Measurements from ENCODE around the gene RBM33. TPM values are rescaled to one million over a fixed set of nuclear protein-coding genes. Genes with fewer than 3 reads are reported as not detected.

The RBM33 gene
- total RNA-seq, 1 experiment from 2014 or later, result 73.6 TPM

DNA sequence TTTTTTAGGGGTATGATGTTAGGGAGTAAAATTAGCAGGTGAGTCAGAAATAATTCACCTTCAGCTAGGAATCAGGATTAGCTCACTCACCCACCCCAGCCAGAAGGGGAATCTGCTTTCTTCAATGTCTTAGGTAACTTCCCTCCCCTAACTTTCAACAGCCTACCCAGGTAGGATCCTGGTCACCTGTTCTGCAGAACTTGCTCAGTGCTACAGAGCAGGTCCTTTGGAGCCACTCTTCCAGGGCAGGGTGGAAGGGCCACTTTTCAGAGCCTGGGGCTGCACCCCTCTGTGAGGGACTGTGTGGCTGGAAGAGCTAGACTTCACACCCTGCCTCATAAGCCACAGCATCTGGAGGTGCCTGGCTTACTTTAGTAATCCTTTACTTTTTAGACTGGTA is 109.7 kb downstream of the RBM33 start:
- BruUV-seq (replicated peaks), result no TSS peak
- no peak for DNase-seq (ENCODE audit: low spot score)
- peaks cover 3% of the 10 kb centered on the region for H3K9me3 ChIP-seq (ENCODE audit: low read depth, low read length, poor library complexity, severe bottlenecking)
- ChIA-PET CTCF (no interaction called here), POLR2A (ENCODE audit: low non-redundant PET) (no interaction called here)
- no peaks in the 10 kb centered on the region for H3K27me3 ChIP-seq (replicated peaks; ENCODE audit: insufficient read depth, low read depth, low read length, poor library complexity)
- intact Hi-C loops (cut with micrococcal nuclease; ENCODE audit: unreplicated experiment), result no loop called here
- H3K36me3 ChIP-seq (ENCODE audit: insufficient read depth, low read length, poor library complexity, severe bottlenecking), result no peaks in the 10 kb centered on the region
- no peak overlapping the region for H3K27ac ChIP-seq (ENCODE audit: low read depth, low read length, poor library complexity, severe bottlenecking)
- TF ChIP-seq, protein P1, sequence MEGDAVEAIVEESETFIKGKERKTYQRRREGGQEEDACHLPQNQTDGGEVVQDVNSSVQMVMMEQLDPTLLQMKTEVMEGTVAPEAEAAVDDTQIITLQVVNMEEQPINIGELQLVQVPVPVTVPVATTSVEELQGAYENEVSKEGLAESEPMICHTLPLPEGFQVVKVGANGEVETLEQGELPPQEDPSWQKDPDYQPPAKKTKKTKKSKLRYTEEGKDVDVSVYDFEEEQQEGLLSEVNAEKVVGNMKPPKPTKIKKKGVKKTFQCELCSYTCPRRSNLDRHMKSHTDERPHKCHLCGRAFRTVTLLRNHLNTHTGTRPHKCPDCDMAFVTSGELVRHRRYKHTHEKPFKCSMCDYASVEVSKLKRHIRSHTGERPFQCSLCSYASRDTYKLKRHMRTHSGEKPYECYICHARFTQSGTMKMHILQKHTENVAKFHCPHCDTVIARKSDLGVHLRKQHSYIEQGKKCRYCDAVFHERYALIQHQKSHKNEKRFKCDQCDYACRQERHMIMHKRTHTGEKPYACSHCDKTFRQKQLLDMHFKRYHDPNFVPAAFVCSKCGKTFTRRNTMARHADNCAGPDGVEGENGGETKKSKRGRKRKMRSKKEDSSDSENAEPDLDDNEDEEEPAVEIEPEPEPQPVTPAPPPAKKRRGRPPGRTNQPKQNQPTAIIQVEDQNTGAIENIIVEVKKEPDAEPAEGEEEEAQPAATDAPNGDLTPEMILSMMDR (conservative IDR thresholded peaks at IDR 0.05; ENCODE audit: low read depth, low read length), result no peak
- H3K4me1 ChIP-seq (ENCODE audit: insufficient read depth, low read length, poor library complexity, severe bottlenecking), result peaks cover 14% of the 10 kb centered on the region
- no peak overlapping the region for H3K4me3 ChIP-seq (ENCODE audit: low read depth, low read length, poor library complexity, severe bottlenecking)

DNA sequence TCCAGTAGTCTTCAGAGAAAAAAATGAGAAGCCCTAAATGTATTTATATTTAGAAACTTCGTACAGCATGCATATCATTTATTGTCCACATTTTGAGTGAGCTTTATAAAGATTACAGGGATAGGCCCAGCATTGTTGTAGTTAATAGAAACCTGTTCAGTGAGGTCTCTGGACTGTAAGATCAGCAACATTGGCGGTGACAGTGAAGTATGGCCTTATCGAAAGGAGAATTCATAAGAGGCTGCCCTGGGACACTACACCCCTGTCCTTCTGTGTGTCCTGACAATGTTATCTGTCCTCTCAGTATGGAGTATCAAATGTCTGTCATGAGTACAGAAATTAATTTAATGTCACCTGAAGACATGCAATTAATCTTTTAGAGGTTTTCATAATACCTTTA is 110.6 kb downstream of the RBM33 start:
- H3K4me1 ChIP-seq (ENCODE audit: insufficient read depth, low read length, poor library complexity, severe bottlenecking), result peaks cover 14% of the 10 kb centered on the region
- no TSS peak for BruUV-seq (replicated peaks)
- H3K27me3 ChIP-seq (replicated peaks; ENCODE audit: insufficient read depth, low read depth, low read length, poor library complexity), result no peaks in the 10 kb centered on the region
- peaks cover 5% of the 10 kb centered on the region for H3K36me3 ChIP-seq (ENCODE audit: insufficient read depth, low read length, poor library complexity, severe bottlenecking)
- no peak overlapping the region for H3K4me3 ChIP-seq (ENCODE audit: low read depth, low read length, poor library complexity, severe bottlenecking)
- peaks cover 3% of the 10 kb centered on the region for H3K9me3 ChIP-seq (ENCODE audit: low read depth, low read length, poor library complexity, severe bottlenecking)
- ChIA-PET CTCF (no interaction called here), POLR2A (ENCODE audit: low non-redundant PET) (no interaction called here)
- no peak for TF ChIP-seq EZH2 (IDR thresholded peaks at IDR 0.05; ENCODE audit: borderline replicate concordance, low read depth, low read length, poor library complexity, severe bottlenecking)
- TF ChIP-seq, protein P1 (conservative IDR thresholded peaks at IDR 0.05; ENCODE audit: low read depth, low read length), result no peak
- H3K27ac ChIP-seq (ENCODE audit: low read depth, low read length, poor library complexity, severe bottlenecking), result no peak overlapping the region
- no peak for DNase-seq (ENCODE audit: low spot score)
- intact Hi-C loops (cut with micrococcal nuclease; ENCODE audit: unreplicated experiment), result no loop called here

DNA sequence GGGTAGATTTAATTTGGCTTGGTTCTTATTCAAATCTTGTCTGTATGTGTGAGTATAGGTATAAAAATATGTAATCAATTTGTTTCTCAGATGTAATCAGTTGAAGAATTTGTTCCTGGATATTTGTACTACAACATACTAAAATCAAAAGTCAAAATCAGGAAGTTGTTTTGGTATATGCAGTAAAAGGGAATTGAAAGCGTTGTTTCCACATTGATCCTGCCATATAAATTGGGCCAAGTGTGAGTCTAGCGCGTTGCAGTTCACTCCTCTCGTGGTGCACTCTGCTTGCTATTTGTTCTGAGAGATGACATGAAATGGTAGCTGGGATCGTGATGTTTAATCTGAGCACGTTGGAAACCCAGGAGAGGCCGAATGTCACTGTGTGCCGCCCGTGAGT is 111.9 kb downstream of the RBM33 start:
- Histone ChIP-seq H3K4me1 (ENCODE audit: insufficient read depth, low read length, poor library complexity, severe bottlenecking) (peaks cover 14% of the 10 kb centered on the region), H3K27ac (ENCODE audit: low read depth, low read length, poor library complexity, severe bottlenecking) (no peak overlapping the region), H3K27me3 (replicated peaks; ENCODE audit: insufficient read depth, low read depth, low read length, poor library complexity) (no peaks in the 10 kb centered on the region), H3K4me3 (ENCODE audit: low read depth, low read length, poor library complexity, severe bottlenecking) (no peak overlapping the region), H3K9me3 (ENCODE audit: low read depth, low read length, poor library complexity, severe bottlenecking) (peaks cover 3% of the 10 kb centered on the region), H3K36me3 (ENCODE audit: insufficient read depth, low read length, poor library complexity, severe bottlenecking) (peaks cover 11% of the 10 kb centered on the region)
- no peak for TF ChIP-seq EZH2 (IDR thresholded peaks at IDR 0.05; ENCODE audit: borderline replicate concordance, low read depth, low read length, poor library complexity, severe bottlenecking)
- TF ChIP-seq, protein P1 (conservative IDR thresholded peaks at IDR 0.05; ENCODE audit: low read depth, low read length), result no peak
- intact Hi-C loops (cut with micrococcal nuclease; ENCODE audit: unreplicated experiment), result no loop called here
- BruUV-seq (replicated peaks), result no TSS peak
- no peak for DNase-seq (ENCODE audit: low spot score)
- POLR2A ChIA-PET (ENCODE audit: low non-redundant PET), result no interaction called here
- CTCF ChIA-PET, result no interaction called here
